ENCODE data around the gene PTCHD1. TPM values are rescaled to one million over a fixed set of nuclear protein-coding genes. Genes with fewer than 3 reads are reported as not detected.

Gene PTCHD1
- total and polyA plus RNA-seq, 10 donors = 0.07 to 0.89 (median 0.42) TPM

DNA sequence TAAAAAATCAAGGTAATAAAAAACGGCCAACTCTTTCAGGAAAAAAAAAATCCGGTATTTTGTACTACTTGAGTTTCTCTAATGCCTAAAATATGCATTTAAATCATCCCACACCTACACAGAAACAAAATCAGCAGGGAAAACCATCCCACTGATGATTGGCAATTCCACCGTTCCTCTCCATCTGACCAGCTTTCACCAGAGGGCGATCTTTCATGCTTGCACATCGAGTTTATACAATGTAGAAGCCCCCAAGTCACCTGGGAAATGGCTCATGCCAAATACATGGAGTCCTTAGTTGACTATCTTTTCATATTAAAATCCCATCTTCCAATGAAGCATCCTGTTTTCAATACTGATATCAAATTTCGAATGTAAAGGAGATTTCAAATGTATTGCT lies 69.2 kb downstream of the PTCHD1 start:
- Histone ChIP-seq H3K27me3 (replicated peaks in 1 of 7) (peaks cover 0 to 2% (median 0%) of the 10 kb centered on the region in 7 donors), H3K9me3 (no peaks in the 10 kb centered on the region), H3K27ac (no peak overlapping the region), H3K36me3 (no peaks in the 10 kb centered on the region), H3K4me3 (no peak overlapping the region), H3K4me1 (no peaks in the 10 kb centered on the region)
- TF ChIP-seq POLR2AphosphoS5 (IDR thresholded peaks at IDR 0.05) (no peak), POLR2A (IDR thresholded peaks at IDR 0.05) (no peak)
- TF ChIP-seq, protein P1, sequence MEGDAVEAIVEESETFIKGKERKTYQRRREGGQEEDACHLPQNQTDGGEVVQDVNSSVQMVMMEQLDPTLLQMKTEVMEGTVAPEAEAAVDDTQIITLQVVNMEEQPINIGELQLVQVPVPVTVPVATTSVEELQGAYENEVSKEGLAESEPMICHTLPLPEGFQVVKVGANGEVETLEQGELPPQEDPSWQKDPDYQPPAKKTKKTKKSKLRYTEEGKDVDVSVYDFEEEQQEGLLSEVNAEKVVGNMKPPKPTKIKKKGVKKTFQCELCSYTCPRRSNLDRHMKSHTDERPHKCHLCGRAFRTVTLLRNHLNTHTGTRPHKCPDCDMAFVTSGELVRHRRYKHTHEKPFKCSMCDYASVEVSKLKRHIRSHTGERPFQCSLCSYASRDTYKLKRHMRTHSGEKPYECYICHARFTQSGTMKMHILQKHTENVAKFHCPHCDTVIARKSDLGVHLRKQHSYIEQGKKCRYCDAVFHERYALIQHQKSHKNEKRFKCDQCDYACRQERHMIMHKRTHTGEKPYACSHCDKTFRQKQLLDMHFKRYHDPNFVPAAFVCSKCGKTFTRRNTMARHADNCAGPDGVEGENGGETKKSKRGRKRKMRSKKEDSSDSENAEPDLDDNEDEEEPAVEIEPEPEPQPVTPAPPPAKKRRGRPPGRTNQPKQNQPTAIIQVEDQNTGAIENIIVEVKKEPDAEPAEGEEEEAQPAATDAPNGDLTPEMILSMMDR (IDR thresholded peaks at IDR 0.05 in 8 of 11, conservative IDR thresholded peaks at IDR 0.05 in 3 of 11) = no peak
- intact Hi-C loops (cut with DNase I; ENCODE audit: low total_unique reads) = no loop called here
- 40 to 72% (median 59%) methylated on average over 6 of the region's 6 CpGs for WGBS, 5 donors
- no peak for DNase-seq

DNA sequence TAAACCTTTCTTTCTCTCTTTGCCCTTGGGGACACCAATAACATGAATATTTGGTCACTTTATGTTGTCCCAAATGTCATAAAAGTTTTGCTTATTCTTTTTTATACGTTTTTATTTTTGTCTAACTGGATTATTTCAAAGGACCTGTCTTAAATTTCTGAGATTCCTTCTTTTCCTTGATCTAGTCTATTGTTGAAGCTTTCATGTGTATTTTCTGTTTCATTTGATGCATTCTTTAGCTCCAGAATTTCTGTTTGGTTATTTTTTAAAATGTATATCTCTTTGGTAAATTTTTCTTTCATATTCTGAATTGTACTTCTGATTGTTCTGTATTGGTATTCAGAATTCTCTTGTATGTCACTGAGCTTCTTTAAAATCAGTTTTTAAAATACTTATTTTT lies 88.3 kb downstream of the PTCHD1 start:
- H3K36me3 ChIP-seq = no peaks in the 10 kb centered on the region
- intact Hi-C loops (cut with DNase I; ENCODE audit: low total_unique reads) = no loop called here
- H3K9me3 ChIP-seq = peaks cover 4 to 70% (median 27%) of the 10 kb centered on the region in 8 donors
- 57 to 92% (median 78%) methylated on average over 1 of the region's 1 CpG for WGBS, 5 donors
- DNase-seq = no peak
- no peaks in the 10 kb centered on the region for H3K4me1 ChIP-seq
- H3K27ac ChIP-seq = no peak overlapping the region
- TF ChIP-seq POLR2A (IDR thresholded peaks at IDR 0.05) (no peak), POLR2AphosphoS5 (IDR thresholded peaks at IDR 0.05) (no peak)
- TF ChIP-seq, protein P1 (IDR thresholded peaks at IDR 0.05 in 8 of 11, conservative IDR thresholded peaks at IDR 0.05 in 3 of 11) = no peak
- no peak overlapping the region for H3K4me3 ChIP-seq
- H3K27me3 ChIP-seq (replicated peaks in 1 of 7) = no peaks in the 10 kb centered on the region

DNA sequence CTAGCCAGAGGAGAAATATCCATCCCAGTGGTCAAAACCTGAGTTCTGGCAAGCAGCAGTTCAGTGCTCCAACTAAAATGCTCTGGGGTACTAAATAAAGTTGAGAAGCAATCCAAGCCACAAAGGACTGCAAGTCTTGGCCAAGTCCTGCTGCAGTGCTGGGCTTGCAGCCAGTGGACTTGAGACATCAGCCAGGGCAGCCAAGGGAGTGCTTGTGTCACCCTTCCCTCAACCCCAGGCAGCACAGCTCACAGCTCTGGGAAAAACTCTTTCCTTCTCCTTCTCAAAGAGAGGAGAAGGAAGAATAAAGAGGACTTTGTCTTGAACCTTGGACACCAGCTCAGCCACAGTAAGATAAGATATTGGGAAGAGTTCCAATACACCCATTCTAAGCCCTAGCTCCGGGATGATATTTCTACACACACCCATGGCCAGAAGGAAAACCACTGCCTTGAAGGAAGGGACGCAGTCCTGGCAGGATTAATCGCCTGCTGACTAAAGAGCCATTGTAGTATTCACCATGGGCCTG lies 99.8 kb downstream of the PTCHD1 start:
- Histone ChIP-seq H3K27ac (no peak overlapping the region), H3K9me3 (no peaks in the 10 kb centered on the region), H3K4me3 (no peak overlapping the region), H3K4me1 (no peaks in the 10 kb centered on the region), H3K36me3 (no peaks in the 10 kb centered on the region), H3K27me3 (replicated peaks in 1 of 7) (no peaks in the 10 kb centered on the region)
- TF ChIP-seq POLR2AphosphoS5 (IDR thresholded peaks at IDR 0.05) (no peak), POLR2A (IDR thresholded peaks at IDR 0.05) (no peak)
- TF ChIP-seq, protein P1 (IDR thresholded peaks at IDR 0.05 in 8 of 11, conservative IDR thresholded peaks at IDR 0.05 in 3 of 11) = no peak
- 66 to 93% (median 81%) methylated on average over 3 of the region's 3 CpGs for WGBS, 5 donors
- intact Hi-C loops (cut with DNase I; ENCODE audit: low total_unique reads) = no loop called here
- DNase-seq = no peak

DNA sequence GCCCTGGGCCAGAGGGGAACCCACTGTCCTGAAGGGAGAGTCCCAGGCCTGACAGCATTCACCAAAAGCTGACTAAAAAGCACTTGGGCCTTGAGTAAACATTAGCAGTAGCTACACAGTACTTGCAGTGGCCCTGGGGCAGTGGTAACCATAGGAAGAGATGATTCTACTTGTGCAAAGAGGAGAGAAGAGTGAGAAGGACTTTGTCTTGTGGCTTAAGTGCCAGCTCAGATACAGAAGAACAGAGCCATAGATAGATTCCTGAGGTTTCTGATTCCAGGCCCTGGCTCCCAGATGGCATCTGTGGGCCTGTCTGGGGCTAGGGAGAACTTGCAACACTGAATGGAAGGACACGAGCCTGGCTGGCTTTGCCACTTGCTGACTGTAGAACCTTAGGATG lies 100.5 kb downstream of the PTCHD1 start:
- H3K36me3 ChIP-seq = no peaks in the 10 kb centered on the region
- no peak overlapping the region for H3K4me3 ChIP-seq
- WGBS, 5 donors = 60 to 100% (median 80%) methylated on average over 1 of the region's 1 CpG
- intact Hi-C loops (cut with DNase I; ENCODE audit: low total_unique reads) = no loop called here
- H3K27me3 ChIP-seq (replicated peaks in 1 of 7) = no peaks in the 10 kb centered on the region
- DNase-seq = no peak
- no peak overlapping the region for H3K27ac ChIP-seq
- H3K4me1 ChIP-seq = no peaks in the 10 kb centered on the region
- TF ChIP-seq, protein P1 (IDR thresholded peaks at IDR 0.05 in 8 of 11, conservative IDR thresholded peaks at IDR 0.05 in 3 of 11) = no peak
- TF ChIP-seq POLR2AphosphoS5 (IDR thresholded peaks at IDR 0.05) = no peak
- TF ChIP-seq POLR2A (IDR thresholded peaks at IDR 0.05) = no peak
- H3K9me3 ChIP-seq = no peaks in the 10 kb centered on the region
